Measurements from ENCODE around the gene SMARCC2. TPM values are rescaled to one million over a fixed set of nuclear protein-coding genes. Genes with fewer than 3 reads are reported as not detected.

Gene SMARCC2
- total RNA-seq, 1 experiment from 2014 or later: 129 TPM

DNA sequence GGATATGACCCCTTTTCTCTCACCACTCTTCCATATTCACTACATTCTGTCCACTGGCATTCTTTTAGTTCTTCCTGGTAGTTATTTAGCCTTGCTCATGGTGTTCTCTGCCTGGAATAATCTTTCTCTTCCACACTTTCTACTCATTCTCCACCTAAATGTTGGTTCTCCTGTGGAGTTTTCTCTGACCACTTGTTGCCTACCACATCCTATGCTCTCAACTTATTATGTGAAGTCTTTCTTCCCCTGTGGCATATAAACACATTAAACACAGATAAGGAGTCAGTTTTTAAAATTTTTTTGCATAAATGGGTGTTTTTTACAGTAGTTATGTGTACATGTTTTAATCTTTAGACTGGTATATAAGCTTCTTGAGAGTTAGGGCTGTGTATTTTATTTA is 3.3 kb upstream of the SMARCC2 start:
- H3K4me1 ChIP-seq (ENCODE audit: control insufficient read depth, insufficient read depth, low read length): peaks cover 5% of the 10 kb centered on the region
- ChIA-PET POLR2A (interaction anchor here (0.6 kb wide), 1 partner anchor 9 kb away, joined by 3 read pairs; no protein-coding TSS in a partner anchor), CTCF (interaction anchor here (1.4 kb wide), 1 partner anchor 29 kb away, joined by 3 read pairs; the partner anchor contains the start of gene RNF41)
- DNase-seq (ENCODE audit: low read depth, low spot score) (no peak), ATAC-seq (no peak)
- intact Hi-C loops (cut with micrococcal nuclease; ENCODE audit: unreplicated experiment) (loop anchor here (2.0 kb wide), 1 partner anchor 32 kb away; the partner anchor contains the start of gene NABP2), in situ Hi-C loops (cut with HindIII; ENCODE audit: low pct_unique_long_range_greater_than_20kb, low sequenced_read_pairs) (no loop called here)
- no peaks in the 10 kb centered on the region for H3K9me3 ChIP-seq (ENCODE audit: control insufficient read depth, insufficient read depth, low read depth, low read length)
- BruUV-seq (replicated peaks): no TSS peak
- H3K4me3 ChIP-seq (ENCODE audit: low read depth in 2 of 2, low read length in 2 of 2): no peak overlapping the region
- peaks cover 4% of the 10 kb centered on the region; the same call in 1 of the 2 replicates for H3K36me3 ChIP-seq (ENCODE audit: control insufficient read depth, insufficient read depth, low read length)
- no peaks in the 10 kb centered on the region for H3K27me3 ChIP-seq (ENCODE audit: control insufficient read depth, insufficient read depth, low read length)
- no peak overlapping the region for H3K27ac ChIP-seq (ENCODE audit: low read length)
- no peak for TF ChIP-seq REST (IDR thresholded peaks at IDR 0.05; ENCODE audit: insufficient read depth in 1 of 2, low read depth in 2 of 2, low read length in 1 of 2)
- TF ChIP-seq POLR2AphosphoS5 (IDR thresholded peaks at IDR 0.05; ENCODE audit: low read depth, low read length): no peak
- no peak for TF ChIP-seq TCF7L2 (IDR thresholded peaks at IDR 0.05; ENCODE audit: low read depth, low read length)
- TF ChIP-seq CTCF (IDR thresholded peaks at IDR 0.05): no peak
- TF ChIP-seq SIN3A (IDR thresholded peaks at IDR 0.05; ENCODE audit: borderline replicate concordance, insufficient read depth, low read depth, low read length): no peak

GRCh38 chr12:56190695-56191155 is 1.4 kb upstream of the SMARCC2 start:
- in situ Hi-C loops (cut with HindIII; ENCODE audit: low pct_unique_long_range_greater_than_20kb, low sequenced_read_pairs): no loop called here
- CTCF ChIA-PET: interaction anchor here (0.6 kb wide), 1 partner anchor 13 kb away, joined by 3 read pairs; no protein-coding TSS in a partner anchor
- peak overlapping the region; percentile 95 for H3K27ac ChIP-seq (ENCODE audit: low read length)
- DNase-seq (ENCODE audit: low read depth, low spot score) (no peak), ATAC-seq (no peak)
- H3K9me3 ChIP-seq (ENCODE audit: control insufficient read depth, insufficient read depth, low read depth, low read length): no peaks in the 10 kb centered on the region
- H3K27me3 ChIP-seq (ENCODE audit: control insufficient read depth, insufficient read depth, low read length): no peaks in the 10 kb centered on the region
- peaks cover 12% of the 10 kb centered on the region for H3K4me1 ChIP-seq (ENCODE audit: control insufficient read depth, insufficient read depth, low read length)
- TF ChIP-seq POLR2AphosphoS5 (IDR thresholded peaks at IDR 0.05; ENCODE audit: low read depth, low read length) (no peak), CTCF (IDR thresholded peaks at IDR 0.05) (no peak), SIN3A (IDR thresholded peaks at IDR 0.05; ENCODE audit: borderline replicate concordance, insufficient read depth, low read depth, low read length) (no peak), TCF7L2 (IDR thresholded peaks at IDR 0.05; ENCODE audit: low read depth, low read length) (no peak), REST (IDR thresholded peaks at IDR 0.05; ENCODE audit: insufficient read depth in 1 of 2, low read depth in 2 of 2, low read length in 1 of 2) (no peak)
- intact Hi-C loops (cut with micrococcal nuclease; ENCODE audit: unreplicated experiment): no loop called here
- H3K36me3 ChIP-seq (ENCODE audit: control insufficient read depth, insufficient read depth, low read length): peaks cover 10% of the 10 kb centered on the region
- BruUV-seq (replicated peaks): no TSS peak
- H3K4me3 ChIP-seq (ENCODE audit: low read depth in 2 of 2, low read length in 2 of 2): peak overlapping the region; percentile 68 to 98
- POLR2A ChIA-PET: interaction anchor here (0.7 kb wide), 2 partner anchors 35 to 76 kb away, joined by 3 to 9 read pairs; no protein-coding TSS in a partner anchor

All from Panc1 (cell line).